ENCODE results near the gene TMEM232. TPM values are rescaled to one million over a fixed set of nuclear protein-coding genes. Genes with fewer than 3 reads are reported as not detected.

Gene TMEM232
- total RNA-seq, 1 donor from 2014 or later, result not detected

- Histone ChIP-seq H3K27me3 (no peaks in the 10 kb centered on the region), H3K36me3 (no peaks in the 10 kb centered on the region), H3K27ac (no peak overlapping the region), H3K4me1 (peaks cover 0 to 7% of the 10 kb centered on the region in 2 donors), H3K4me3 (peak overlapping the region; percentile 34 to 54), H3K9me3 (no peaks in the 10 kb centered on the region)
- DNase-seq (ENCODE audit: low spot score in 2 of 2), result no peak
- TF ChIP-seq, protein P1, sequence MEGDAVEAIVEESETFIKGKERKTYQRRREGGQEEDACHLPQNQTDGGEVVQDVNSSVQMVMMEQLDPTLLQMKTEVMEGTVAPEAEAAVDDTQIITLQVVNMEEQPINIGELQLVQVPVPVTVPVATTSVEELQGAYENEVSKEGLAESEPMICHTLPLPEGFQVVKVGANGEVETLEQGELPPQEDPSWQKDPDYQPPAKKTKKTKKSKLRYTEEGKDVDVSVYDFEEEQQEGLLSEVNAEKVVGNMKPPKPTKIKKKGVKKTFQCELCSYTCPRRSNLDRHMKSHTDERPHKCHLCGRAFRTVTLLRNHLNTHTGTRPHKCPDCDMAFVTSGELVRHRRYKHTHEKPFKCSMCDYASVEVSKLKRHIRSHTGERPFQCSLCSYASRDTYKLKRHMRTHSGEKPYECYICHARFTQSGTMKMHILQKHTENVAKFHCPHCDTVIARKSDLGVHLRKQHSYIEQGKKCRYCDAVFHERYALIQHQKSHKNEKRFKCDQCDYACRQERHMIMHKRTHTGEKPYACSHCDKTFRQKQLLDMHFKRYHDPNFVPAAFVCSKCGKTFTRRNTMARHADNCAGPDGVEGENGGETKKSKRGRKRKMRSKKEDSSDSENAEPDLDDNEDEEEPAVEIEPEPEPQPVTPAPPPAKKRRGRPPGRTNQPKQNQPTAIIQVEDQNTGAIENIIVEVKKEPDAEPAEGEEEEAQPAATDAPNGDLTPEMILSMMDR (IDR thresholded peaks at IDR 0.05), result no peak
- intact Hi-C loops (cut with DNase I), result no loop called here
These were observed 499 bp upstream of the TMEM232 start for GRCh38 chr5:110727025-110727314.

DNA sequence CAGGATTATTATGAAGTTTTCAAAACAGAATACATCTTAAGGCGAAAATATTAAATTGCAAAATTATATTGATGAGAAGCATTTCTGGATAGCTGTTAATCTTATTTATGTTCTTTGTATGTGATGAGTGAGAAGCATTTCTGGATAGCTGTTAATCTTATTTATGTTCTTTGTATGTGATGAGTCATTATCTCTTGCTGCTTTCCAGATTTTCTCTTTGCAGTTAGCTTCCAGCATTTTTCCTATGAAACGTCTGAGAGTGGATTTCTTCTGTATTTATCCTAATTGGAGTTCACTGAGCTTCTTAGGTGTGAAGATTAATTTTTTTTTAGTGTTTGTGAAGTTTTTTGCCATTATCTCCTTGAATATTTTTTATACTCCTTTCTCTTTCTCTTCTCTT, 8.2 kb downstream of the TMEM232 start:
- Histone ChIP-seq H3K9me3 (no peaks in the 10 kb centered on the region), H3K36me3 (no peaks in the 10 kb centered on the region), H3K27ac (no peak overlapping the region), H3K4me3 (no peak overlapping the region), H3K4me1 (no peaks in the 10 kb centered on the region), H3K27me3 (no peaks in the 10 kb centered on the region)
- intact Hi-C loops (cut with DNase I), result no loop called here
- DNase-seq (ENCODE audit: low spot score in 2 of 2), result no peak
- TF ChIP-seq, protein P1 (IDR thresholded peaks at IDR 0.05), result no peak

DNA sequence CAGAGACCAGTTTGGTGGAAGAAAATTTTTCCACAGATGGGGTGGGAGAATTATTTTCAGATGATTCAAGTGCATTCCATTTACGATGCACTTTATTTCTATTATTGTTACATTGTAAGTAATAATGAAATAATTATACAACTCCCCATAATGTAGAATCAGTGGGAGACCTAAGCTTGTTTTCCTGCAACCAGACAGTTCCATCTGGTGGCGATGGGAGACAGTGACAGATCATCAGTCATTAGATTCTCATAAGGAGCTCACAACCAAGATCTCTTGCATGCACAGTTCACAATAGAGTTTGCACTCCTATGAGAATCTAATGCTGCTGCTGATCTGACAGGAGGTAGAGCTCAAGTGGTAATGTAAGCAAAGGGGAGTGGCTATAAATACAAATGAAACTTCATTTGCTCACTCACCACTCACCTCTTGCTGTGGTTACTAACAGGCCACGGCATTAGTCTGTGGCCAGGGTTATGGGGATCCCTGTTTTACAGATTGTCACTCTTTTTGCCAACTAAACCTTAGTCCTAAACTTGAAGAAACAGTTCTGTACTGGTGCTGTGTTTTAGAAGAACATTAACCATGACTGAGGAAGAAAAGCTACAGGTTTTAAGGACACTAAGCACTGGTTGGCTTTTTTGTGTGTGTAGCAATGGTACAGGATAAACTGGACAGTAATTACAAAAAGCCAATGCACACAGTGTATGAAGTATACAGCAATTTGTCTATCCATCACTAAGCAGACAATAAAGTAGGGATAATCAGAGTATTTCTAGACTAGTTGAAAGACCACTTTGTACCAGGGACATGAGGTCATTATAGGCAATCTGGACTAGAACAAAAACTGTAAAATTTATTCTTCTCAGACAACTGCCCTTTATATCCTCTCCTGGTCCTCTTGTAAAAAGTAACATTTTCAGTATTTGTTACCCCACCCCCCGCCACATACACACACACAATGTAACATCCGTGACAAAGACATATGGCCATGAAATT, 9.9 kb downstream of the TMEM232 start:
- H3K4me3 ChIP-seq, result no peak overlapping the region
- intact Hi-C loops (cut with DNase I), result no loop called here
- no peak for DNase-seq (ENCODE audit: low spot score in 2 of 2)
- no peaks in the 10 kb centered on the region for H3K27me3 ChIP-seq
- no peak overlapping the region for H3K27ac ChIP-seq
- TF ChIP-seq, protein P1 (IDR thresholded peaks at IDR 0.05), result no peak
- no peaks in the 10 kb centered on the region for H3K36me3 ChIP-seq
- H3K4me1 ChIP-seq, result no peaks in the 10 kb centered on the region
- no peaks in the 10 kb centered on the region for H3K9me3 ChIP-seq

- H3K9me3 ChIP-seq, result no peaks in the 10 kb centered on the region
- TF ChIP-seq, protein P1 (IDR thresholded peaks at IDR 0.05), result no peak
- no peak for DNase-seq (ENCODE audit: low spot score in 2 of 2)
- intact Hi-C loops (cut with DNase I), result no loop called here
- H3K27ac ChIP-seq, result no peak overlapping the region
- H3K4me3 ChIP-seq, result no peak overlapping the region
- H3K27me3 ChIP-seq, result no peaks in the 10 kb centered on the region
- H3K4me1 ChIP-seq, result no peaks in the 10 kb centered on the region
- no peaks in the 10 kb centered on the region for H3K36me3 ChIP-seq
These were observed 19.1 kb downstream of the TMEM232 start for GRCh38 chr5:110707260-110707844.

DNA sequence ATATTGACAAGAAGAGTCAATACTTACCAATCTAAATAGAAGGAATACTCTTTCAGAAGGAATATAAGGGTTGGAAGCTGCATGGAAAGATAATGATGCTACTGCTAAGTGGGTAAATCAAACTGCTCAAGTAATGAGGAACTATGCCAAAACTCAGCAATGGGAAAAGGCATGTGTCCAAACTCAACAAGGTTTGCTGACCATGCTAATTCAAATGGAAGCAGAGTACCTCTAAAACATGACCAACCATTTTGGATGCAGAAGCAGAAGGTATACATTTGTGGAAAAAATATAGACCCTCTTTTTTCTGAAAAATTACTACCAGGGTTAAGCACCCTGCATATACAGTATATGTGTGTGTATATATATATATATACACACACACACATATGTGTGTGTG, 21.1 kb downstream of the TMEM232 start:
- TF ChIP-seq, protein P1 (IDR thresholded peaks at IDR 0.05), result no peak
- Histone ChIP-seq H3K27me3 (no peaks in the 10 kb centered on the region), H3K27ac (no peak overlapping the region), H3K4me3 (no peak overlapping the region), H3K9me3 (no peaks in the 10 kb centered on the region), H3K36me3 (no peaks in the 10 kb centered on the region), H3K4me1 (no peaks in the 10 kb centered on the region)
- intact Hi-C loops (cut with DNase I), result no loop called here
- no peak for DNase-seq (ENCODE audit: low spot score in 2 of 2)

Measured in ascending aorta (tissue), 2 donors.